ENCODE data around the gene N4BP2L1.

DNA sequence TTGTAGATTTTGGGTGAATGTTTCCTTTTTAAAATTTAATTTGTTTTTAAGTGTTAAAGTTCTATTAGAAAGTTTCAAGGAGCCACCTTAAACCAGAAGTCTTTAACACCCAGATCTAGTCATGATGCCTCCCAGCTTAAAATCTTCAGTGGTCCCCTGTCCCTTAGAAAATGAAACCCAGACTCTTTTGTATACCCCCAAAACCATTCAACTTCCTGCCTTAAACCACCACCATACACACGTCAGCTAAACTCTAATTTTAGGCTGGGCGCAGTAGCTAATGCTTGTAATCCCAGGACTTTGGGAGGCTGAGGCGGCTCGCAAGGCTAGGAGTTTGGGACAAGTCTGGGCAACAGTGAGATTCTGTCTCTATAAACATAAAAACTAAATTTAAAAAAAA lies 37.9 kb downstream of the N4BP2L1 start:
- TF ChIP-seq EZH2 (IDR thresholded peaks at IDR 0.05) (no peak), EZH2phosphoT487 (IDR thresholded peaks at IDR 0.05) (no peak)
- TF ChIP-seq, protein P1, sequence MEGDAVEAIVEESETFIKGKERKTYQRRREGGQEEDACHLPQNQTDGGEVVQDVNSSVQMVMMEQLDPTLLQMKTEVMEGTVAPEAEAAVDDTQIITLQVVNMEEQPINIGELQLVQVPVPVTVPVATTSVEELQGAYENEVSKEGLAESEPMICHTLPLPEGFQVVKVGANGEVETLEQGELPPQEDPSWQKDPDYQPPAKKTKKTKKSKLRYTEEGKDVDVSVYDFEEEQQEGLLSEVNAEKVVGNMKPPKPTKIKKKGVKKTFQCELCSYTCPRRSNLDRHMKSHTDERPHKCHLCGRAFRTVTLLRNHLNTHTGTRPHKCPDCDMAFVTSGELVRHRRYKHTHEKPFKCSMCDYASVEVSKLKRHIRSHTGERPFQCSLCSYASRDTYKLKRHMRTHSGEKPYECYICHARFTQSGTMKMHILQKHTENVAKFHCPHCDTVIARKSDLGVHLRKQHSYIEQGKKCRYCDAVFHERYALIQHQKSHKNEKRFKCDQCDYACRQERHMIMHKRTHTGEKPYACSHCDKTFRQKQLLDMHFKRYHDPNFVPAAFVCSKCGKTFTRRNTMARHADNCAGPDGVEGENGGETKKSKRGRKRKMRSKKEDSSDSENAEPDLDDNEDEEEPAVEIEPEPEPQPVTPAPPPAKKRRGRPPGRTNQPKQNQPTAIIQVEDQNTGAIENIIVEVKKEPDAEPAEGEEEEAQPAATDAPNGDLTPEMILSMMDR (IDR thresholded peaks at IDR 0.05) = no peak

Data from neural progenitor cell (in vitro differentiated cells).